HL-60/S4 treated with retinoic acid at 250 ng/mL for 4 days and 3 days (cell line): ENCODE data around the gene INPP5E.

Experiments
- in situ Hi-C: fragments of 300-500 bp; cut with MboI; formaldehyde crosslinking; loops from 2 replicates; pipeline ENCODE4 v1.7.0; 2022; ENCODE audit warnings: low sequenced_read_pairs

INPP5E gene, protein sequence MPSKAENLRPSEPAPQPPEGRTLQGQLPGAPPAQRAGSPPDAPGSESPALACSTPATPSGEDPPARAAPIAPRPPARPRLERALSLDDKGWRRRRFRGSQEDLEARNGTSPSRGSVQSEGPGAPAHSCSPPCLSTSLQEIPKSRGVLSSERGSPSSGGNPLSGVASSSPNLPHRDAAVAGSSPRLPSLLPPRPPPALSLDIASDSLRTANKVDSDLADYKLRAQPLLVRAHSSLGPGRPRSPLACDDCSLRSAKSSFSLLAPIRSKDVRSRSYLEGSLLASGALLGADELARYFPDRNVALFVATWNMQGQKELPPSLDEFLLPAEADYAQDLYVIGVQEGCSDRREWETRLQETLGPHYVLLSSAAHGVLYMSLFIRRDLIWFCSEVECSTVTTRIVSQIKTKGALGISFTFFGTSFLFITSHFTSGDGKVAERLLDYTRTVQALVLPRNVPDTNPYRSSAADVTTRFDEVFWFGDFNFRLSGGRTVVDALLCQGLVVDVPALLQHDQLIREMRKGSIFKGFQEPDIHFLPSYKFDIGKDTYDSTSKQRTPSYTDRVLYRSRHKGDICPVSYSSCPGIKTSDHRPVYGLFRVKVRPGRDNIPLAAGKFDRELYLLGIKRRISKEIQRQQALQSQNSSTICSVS

DNA sequence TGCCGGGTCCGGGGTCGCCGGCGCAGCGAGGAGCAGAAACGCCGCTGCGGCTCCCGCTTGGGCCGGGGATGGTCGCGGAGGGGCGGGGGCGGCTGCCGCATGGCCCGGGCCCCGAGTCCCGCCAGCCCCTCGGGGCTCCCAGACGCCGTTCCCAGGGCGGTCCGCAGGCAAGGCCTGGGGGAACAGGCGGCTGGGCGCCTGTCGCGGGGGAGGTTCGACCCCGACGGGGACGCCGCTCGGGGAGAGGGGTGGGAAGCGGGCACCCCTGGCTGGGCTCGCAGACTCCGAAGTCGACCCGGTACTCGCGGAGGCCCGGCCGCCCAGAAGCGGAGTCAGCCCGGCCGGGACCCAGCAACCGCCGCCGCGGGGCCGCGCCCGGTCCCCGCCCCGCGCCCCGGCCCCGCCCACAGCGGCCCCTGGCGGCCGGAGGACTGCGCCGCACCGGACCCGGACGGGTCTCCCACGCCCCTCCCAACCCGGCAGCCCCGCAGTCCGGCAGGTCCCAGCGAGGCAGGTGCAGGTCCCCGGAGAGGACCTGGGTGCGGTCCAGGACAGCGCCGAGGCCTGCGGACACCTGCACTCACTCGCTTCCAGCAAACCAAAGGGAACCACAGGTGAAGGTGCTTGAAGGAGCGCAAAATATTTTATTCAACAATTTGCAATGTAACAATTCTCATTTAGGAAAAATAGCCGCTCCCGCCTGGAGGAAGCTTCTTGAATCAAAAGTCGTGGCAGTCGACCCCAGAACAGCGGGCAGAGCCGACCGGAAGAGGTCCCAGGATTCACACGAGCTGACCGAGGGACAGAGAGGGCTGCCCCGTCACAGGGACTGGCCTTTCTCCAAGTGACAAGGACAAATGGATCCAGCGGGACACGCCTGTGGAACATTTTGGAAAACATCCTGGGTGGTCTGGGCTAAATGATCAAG is at the start of gene INPP5E:
Gene INPP5E (minus strand): TSS at position 365 of the 928 bp plus-strand sequence. CDS start 426 bp downstream, outside the sequence.
- in situ Hi-C loops = no loop called here

DNA sequence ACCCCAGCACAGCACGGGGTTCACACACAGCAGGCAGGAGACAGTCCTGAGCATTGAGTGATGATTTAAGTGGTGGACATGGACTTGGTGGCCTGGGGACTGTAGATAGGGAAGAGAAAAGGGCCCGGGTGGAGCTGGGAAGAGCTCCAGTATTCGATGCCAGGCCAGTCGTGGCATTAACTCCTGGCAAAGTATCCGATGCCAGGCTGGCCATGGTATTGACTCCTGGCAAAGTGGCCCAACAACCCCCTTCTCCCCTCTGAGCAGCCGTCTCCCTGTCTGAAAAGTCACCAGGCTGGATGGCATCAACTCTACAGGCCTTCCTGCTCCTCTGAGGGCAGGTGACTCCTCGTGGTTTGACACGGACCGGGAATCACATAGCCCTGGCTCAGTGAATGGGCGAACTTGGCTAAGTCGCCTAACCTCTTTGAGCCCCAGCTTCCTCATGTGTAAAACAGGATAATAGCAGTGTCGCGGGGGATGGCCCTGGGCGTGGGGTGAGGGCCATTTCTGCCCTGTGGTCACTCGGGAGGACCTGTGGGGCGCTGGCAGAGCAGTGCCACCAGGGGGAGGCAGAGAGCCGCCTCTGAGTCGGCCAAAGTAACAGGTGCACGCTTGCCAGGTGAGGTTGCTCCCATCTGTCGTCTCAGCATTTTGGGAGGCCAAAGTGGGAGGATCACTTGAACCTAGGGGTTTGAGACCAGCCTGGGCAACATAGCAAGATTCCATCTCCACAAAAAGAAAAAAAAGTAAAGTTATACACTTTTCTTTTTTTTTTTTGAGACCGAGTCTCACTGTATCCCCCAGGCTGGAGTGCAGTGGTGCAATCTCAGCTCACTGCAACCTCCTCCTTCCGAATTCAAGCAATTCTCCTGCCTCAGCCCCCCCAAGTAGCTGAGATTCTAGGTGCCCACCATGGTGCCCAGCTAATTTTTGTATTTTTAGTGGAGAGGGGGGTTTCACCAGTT is 48.9 kb upstream of the INPP5E start:
- in situ Hi-C loops = no loop called here

DNA sequence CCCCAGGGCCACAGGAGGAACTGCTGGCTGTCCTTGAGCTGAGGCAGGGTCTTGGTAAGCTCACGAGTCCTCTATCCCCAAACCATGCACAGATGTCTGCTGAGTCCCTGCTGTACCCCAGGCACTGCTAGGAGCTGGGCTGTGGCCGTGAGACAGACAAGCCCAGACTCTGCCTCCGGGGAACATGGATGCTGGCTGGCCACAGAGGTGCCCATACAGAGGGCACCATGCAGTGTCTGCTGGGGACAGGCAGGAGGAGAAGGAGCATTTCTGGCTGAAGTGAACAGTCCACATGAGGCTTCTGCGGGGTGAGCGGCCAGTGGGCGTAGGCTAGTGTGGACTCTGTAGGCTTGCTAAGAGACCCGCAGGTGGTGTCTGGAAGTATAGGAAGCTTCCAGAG is 48.0 kb upstream of the INPP5E start:
- in situ Hi-C loops = no loop called here

DNA sequence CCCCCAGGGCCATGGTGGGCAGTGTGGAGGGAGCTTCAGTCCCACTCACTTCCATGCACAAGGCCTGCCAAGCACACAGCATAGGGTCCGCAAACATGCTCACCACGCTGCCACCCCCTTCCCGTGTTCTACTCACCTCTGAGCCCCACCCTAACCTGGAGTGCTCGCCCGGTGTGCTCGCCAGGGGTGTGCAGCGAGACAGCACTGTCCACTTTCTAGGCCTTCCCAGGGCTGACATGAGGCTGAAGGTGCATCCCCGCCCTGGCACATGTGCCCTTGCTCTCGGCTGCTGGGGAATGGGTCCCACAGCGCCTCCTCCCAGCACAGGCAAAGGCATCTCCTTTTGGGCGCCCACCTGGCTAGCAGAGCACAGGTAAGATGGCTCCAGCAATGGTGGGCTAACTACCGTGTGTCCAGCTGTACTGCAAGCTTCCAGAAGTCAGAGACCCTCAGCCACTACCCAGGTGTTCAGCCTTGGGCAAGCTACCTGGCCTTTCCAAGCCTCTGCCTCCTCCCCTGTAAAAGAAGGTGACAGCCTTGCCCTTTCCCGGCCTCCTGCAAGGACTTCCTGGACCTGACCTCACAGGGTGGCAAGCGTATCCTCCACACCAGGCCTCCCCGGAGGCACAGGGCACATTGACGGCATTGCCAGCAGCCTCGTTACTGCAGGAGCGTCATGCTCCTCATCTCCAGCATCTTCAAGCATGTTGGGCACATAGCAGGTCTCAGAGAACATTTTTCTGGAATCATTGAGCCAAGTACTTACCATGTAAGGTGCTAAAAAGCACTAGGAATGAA is 47.4 kb upstream of the INPP5E start:
- in situ Hi-C loops = no loop called here

DNA sequence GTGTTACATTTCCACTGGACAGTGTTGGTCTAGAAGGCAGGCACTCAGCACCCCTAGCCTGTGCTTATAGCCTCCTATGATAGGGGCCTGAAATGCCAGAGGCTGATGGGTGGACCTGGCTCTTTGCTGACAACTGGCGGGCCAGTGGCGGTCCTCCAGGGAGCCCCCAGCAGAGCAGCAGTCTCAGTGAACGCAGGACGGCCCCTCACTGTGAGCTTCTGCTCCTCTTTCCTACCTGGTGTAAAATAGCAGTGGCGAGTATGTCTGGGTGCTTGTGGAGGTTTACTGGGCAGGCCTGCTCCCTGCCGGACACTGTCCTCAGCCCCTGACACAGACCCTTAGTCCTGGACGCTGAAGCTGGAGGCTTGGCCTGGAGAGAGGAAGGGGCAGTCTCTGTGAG is 46.5 kb upstream of the INPP5E start:
- in situ Hi-C loops = no loop called here

DNA sequence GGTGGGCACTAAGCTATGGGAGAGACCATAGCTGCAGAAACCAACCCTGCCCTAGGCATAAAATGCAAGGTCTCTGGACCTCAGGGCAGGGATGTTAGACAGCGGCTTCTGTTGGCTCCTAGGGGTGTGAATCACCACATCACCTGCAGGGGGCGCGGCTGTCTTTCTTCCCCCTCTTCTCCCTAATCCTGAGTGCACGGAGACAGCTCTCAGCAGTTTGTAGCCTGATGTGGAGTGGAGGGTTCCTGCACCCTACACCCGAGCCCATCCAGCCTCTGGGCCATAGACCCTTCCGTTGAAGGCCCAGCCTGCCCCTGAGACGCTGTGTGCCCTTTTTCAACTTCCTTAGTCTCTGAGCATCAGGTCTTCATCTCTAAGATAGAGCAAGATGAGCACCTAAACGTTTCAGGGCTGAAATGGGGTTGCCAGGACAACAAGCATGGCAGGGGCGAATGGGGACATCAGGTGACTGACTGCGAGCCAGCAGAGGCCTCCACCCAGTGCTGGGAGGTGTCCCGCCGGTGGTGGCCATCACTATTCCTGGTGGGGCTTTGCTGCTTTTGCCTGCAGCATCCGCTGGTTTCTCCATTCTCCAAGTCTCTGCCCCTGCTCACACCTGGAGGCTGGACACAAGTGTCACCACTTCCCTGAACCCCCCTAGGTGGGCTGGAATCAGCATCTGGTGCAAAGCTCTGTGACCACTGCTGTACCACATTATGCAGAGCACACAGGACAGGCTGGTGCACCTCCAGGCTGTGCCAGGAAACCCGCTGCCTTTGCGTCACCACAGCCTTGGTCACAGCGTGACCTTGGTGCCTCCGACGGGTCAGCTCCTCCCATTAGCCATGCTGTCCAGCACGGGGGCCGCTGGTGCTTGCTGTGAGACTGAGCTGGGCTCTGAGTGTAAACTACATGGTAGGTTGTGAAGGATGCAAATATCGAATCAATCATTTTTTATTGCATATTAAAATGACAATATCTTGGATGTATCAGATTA is 45.7 kb upstream of the INPP5E start:
- in situ Hi-C loops = no loop called here

DNA sequence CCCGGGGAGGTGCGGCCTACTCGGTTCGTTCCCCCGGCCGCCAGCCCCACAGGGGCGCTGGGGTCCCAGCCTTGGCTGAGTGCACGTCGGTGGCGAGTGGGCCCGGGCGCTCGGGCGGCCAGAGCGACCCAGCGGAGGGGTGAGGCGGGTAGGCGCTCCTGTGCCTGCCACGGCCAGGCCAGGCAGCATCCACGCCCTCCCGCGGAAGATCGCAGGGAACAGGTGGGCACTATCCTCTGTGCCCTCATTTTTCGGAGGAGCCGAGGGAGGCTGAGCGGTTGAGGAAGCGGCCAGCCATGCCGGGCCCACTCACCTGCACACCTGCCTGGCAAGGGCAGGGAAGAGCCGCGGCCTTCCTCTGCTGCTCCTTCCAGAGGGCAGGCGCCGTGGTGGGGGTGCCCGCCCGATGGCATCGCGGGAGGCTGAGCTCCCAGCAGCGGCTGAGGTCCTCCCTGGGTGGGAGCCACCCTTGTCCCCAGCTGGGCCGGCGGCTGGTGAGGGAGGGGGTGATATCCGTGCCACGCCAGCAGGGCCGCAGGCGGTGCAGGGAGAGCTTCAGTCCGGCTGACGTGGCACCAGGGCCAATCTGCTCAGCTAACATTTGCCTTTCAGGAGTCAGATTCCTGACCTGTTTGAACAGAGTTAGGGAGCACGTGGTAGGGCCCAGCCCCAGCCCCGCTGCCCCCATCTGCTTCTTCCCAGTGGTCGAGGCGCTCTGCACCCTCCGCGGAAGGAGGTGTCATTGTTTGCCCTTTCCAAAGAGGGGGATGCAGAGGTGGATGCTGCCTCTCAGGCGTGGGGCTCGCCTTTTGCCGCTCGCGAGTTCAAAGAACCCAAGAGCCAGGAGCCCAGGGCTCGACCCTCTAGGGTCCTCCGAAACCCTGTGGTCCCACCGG is 44.8 kb upstream of the INPP5E start:
- in situ Hi-C loops = no loop called here

DNA sequence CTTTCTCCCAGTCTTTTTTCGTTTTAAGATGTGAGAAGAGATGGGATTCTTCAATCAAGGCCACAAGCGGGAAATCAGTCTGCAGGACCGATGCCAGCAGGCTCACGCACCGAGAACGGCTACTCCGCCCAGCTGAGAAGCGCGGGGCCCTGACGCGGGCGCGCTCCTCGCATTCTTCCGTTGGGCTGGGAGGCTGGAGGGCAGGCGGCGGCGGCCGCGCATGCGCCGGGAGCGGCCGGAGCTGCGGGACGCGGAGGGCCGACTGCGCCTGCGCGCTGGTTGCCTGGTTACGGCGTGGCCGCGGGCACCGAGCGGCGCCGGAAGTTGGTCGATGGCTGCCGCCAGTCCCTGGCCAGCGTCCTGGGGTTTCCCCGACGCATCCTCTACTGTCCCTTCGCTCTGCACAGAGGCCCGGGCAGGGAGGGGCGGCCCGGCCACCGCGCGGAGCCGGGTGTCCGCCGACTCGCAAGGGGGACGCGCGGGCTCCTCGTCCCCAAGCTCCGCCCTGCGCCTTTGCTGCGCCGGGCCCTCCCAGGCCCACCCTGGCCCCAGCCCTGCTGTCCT is 44.0 kb upstream of the INPP5E start:
- in situ Hi-C loops = no loop called here

DNA sequence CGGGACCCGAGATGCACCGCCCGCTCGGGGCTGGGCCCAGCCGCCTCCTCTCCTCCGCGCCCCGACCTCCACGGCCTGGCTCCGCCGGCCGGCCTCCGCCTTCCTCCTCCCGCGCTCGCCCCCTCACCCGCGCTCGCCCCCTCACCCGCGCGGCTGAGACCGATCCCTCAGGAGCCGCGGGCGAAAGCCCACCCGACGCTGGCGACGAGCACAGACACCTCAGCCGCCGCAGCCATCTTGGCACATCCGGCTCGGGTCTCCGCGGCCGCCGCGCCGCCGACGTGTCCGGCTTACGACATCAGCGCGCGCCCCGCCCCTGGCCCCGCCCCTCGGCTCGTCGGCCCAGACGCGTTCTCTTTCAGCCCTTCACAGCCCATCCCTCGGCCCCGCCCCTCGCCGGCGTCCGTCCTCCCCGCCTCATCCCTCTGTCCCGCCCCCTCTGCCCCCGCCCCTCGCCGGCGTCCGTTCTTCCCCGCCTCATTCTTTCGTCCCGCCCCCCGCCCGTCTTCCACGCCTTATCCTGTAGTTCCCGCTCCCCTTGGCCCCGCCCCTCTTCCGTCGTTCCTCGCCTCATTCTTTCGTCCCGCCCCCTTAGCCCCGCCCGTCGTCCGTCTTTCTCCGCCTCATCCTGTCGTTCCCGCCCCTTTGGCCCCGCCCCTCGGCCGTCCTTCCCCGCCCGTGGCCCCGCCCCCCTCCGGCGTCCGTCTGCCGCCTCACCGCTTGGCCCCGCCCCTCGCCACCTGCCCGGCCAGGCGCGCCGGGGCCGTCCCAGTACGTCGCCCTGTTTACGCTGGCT is 43.3 kb upstream of the INPP5E start, which contains the start of gene SEC16A:
Gene SEC16A (minus strand): TSS at position 248 of the 796 bp plus-strand sequence. CDS start 5,425 bp downstream, outside the sequence.
- in situ Hi-C loops = no loop called here

DNA sequence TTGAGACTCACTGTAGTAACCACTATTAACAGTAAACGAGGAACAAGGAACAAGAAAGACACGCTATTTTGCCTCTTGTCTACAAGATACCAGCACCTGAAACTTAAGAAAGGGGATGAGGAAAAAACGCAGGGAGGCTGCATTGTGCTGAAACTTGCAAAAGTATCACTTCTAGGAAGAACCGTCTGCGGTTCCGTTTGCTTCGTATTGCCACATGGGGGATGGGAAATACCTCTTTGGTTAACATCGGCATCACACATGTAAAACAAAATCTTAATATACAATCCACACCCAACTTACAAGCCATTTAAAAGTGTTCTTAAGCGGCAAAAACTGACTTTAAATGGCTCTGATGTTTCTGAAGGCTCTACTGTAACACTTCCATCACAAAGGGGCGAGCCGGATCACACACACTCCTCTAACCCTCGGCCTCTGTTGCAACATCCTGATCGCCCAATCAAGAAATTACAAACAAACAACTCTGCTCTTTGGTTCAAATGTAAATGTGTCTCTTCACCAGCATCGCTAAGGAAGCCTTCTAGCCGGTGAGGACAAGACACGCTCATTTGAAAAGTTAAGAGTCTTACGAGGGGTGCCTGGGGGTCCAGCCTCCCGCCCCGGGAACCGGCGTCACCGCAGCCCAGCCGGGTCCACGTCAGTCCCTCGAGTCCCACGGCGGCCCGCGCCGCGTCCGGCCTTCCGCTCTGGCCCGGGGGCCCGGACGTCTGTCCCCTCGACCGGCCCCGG is 42.6 kb upstream of the INPP5E start:
- in situ Hi-C loops = no loop called here

DNA sequence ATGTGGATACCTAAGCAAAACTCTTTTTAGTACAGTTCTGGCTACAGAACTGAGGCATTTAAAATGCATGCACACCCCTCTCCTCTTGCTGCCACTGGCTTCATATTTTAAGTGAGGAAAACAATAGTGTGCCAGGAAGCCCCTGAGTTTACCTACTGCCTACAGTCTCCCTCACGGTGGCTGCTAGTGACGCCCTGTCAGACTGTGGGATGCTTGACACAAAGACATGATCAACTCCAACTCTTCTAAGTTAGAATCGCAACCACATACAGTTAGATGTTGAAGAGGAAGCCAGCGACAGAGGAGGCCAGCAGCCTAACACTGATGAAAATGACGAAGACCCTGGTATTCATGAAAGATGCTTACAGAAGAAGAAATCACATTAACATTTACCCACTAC is 41.9 kb upstream of the INPP5E start:
- in situ Hi-C loops = no loop called here

DNA sequence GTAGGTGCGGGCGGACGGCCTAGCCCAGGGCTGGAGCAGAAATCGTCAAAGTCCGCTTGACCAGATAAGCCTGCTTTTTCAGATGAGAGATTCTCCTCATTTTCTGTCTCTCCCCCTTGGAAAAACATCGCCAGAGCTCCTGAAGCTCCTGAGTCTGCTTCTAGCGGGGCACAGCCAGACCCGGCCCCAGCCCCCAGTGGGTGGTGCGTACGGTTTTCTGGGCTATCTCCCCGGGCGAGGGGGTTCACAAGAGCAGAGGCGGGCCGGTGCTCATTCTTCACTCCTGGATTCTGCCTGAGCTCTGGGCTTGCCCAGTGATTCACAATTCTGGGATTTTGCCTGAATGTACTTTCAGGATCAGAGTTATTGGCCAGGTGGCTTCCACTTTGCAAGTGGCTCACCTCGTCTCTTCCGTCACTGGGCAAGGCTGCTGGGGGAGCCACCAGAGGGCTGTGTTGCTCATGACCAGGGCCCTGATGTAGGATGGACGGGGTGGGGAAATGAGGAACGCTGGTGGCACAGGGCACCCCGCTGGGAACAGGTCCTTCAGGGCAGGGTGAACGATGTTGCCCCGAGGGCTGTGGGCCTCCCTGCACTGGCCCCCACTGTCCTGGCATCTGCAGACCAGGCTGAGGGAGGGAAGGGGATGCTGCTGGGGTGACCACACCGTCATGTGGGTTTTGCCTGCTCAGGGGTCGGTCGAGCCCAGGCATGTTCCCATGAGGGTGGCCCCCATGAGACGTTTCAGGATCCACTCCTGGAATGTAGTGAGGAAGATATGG is 36.9 kb upstream of the INPP5E start:
- in situ Hi-C loops = no loop called here

DNA sequence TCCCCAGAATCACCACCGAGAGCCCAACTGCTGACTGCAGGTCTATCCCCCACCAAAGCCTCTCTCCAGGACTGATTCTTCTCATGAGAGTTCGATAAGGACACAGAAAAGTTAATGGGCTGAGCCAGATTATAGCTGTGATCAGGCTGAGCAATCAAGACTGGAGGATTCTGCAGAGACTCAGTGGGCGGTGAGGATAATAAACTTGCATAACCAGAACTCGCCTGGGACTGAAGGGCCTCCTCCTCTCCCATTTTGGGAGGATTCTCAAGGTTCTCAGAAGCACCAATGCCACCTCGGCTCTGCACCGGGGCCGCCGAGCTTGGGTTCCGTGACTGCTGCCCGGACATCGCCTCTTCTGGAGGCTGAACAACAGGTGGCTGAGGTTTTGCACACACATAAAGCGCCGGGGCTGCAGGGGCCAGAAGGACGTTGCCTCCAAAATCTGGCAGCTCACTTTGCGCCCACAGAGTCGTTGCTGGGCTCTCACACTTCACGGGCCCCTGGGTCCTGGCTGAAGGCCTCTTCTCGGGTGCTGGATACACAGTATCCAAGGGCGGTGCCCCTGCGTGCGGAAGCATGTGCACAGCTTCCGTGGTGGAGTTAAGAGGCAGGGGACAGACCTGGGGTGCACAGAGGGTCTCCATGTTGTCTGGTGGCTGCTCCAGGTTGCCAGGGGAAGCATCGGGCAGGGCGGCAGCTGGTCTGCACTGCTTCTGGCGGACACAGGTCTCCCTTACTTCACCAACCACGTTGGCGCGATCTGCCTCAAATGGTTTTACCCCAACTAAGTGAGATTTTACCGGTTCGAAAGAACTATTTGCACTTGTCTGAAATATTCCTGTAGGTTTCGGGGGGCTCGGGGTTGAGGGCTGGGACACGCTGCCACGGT is 35.6 kb upstream of the INPP5E start:
- in situ Hi-C loops = no loop called here
